NCI-H1694 (cell line): ENCODE results near the gene ANKRD39.

ENCODE experiments used
- DNase-seq: peaks from one replicate; lab custom pipeline; 2025; lab: John Stamatoyannopoulos, UW

ANKRD39 gene

GRCh38 chr2:96826546-96827278 is 31.1 kb downstream of the ANKRD39 start:
- no peak for DNase-seq

- DNase-seq, result no peak
Measured at GRCh38 chr2:96825057-96825456, 32.8 kb downstream of the ANKRD39 start.

- no peak for DNase-seq
Measured at GRCh38 chr2:96824079-96824870, 33.5 kb downstream of the ANKRD39 start.

- no peak for DNase-seq
Measured at GRCh38 chr2:96823198-96823597, 34.6 kb downstream of the ANKRD39 start.

GRCh38 chr2:96822786-96823185 is 35.0 kb downstream of the ANKRD39 start:
- no peak for DNase-seq

- no peak for DNase-seq
Measured at GRCh38 chr2:96821113-96821675, 36.6 kb downstream of the ANKRD39 start.

GRCh38 chr2:96819876-96820511 is 37.8 kb downstream of the ANKRD39 start:
- no peak for DNase-seq

GRCh38 chr2:96819128-96819875 is 38.5 kb downstream of the ANKRD39 start:
- no peak for DNase-seq

GRCh38 chr2:96817882-96818281 is 39.9 kb downstream of the ANKRD39 start:
- DNase-seq, result no peak

- DNase-seq, result no peak
Measured at GRCh38 chr2:96816836-96817702, 40.7 kb downstream of the ANKRD39 start.

- peak; percentile 80 for DNase-seq
Measured at GRCh38 chr2:96816127-96816835, 41.5 kb downstream of the ANKRD39 start, which contains the start of gene CNNM3. Gene CNNM3 (plus strand): TSS chr2:96816268. CDS start chr2:96816278, 10 bp downstream.

GRCh38 chr2:96815326-96816126 is 42.3 kb downstream of the ANKRD39 start:
- no peak for DNase-seq

GRCh38 chr2:96813656-96814055 is 44.2 kb downstream of the ANKRD39 start:
- no peak for DNase-seq

- no peak for DNase-seq
Measured at GRCh38 chr2:96811917-96812316, 45.9 kb downstream of the ANKRD39 start.

- no peak for DNase-seq
Measured at GRCh38 chr2:96810783-96811192, 47.0 kb downstream of the ANKRD39 start.

- no peak for DNase-seq
Measured at GRCh38 chr2:96809951-96810782, 47.6 kb downstream of the ANKRD39 start.

GRCh38 chr2:96809216-96809882 is 48.5 kb downstream of the ANKRD39 start:
- no peak for DNase-seq
